H9 (cell line): Measurements from ENCODE around the gene SMTN. TPM values are rescaled to one million over a fixed set of nuclear protein-coding genes. Genes with fewer than 3 reads are reported as not detected.

Experiments
- DNase-seq: peaks from one replicate; pipeline ENCODE4 v3.0.0-alpha.2; 2017
- H2AFZ ChIP-seq: one replicate; pipeline ENCODE4 v1.6.1; 2013; ENCODE audit warnings: mild to moderate bottlenecking, low read length, control low read depth, moderate library complexity
- H2AK5ac ChIP-seq: 2 replicates; pipeline ENCODE4 v1.6.1; 2013; ENCODE audit warnings: low read length, control low read depth, mixed read lengths; ENCODE audit not compliant: insufficient read length
- H2BK120ac ChIP-seq: one replicate; pipeline ENCODE4 v1.6.1; 2013; ENCODE audit warnings: low read depth, mild to moderate bottlenecking, low read length, control low read depth, inconsistent platforms; ENCODE audit not compliant: poor library complexity, severe bottlenecking
- H2BK12ac ChIP-seq: 2 replicates; pipeline ENCODE4 v1.6.1; 2013; ENCODE audit warnings: low read length, control low read depth, mixed read lengths, low read depth; ENCODE audit not compliant: insufficient read length
- H2BK15ac ChIP-seq: 2 replicates; pipeline ENCODE4 v1.6.1; 2013; ENCODE audit warnings: low read depth, low read length, control low read depth
- H2BK20ac ChIP-seq: one replicate; pipeline ENCODE4 v1.6.1; 2013; ENCODE audit warnings: low read depth, mild to moderate bottlenecking, low read length, control low read depth, inconsistent platforms; ENCODE audit not compliant: poor library complexity, severe bottlenecking
- H2BK5ac ChIP-seq: 2 replicates; pipeline ENCODE4 v1.6.1; 2013; ENCODE audit warnings: low read length, control low read depth, mixed read lengths; ENCODE audit not compliant: insufficient read length
- H3K14ac ChIP-seq: 2 replicates; pipeline ENCODE4 v1.6.1; 2013; ENCODE audit warnings: low read length, control low read depth; ENCODE audit not compliant: insufficient read depth
- H3K18ac ChIP-seq: 2 replicates; pipeline ENCODE4 v1.6.1; 2013; ENCODE audit warnings: low read depth, mild to moderate bottlenecking, mixed read lengths, low read length, control low read depth; ENCODE audit not compliant: insufficient read length
- H3K23ac ChIP-seq: 2 replicates; pipeline ENCODE4 v1.6.1; 2013; ENCODE audit warnings: low read length, control low read depth, mixed read lengths, low read depth; ENCODE audit not compliant: insufficient read length
- H3K23me2 ChIP-seq: 2 replicates; pipeline ENCODE4 v1.6.1; 2013; ENCODE audit warnings: low read depth, mild to moderate bottlenecking, mixed read lengths, low read length, control low read depth; ENCODE audit not compliant: insufficient read length, poor library complexity, severe bottlenecking
- H3K27ac ChIP-seq: 2 replicates; pipeline ENCODE4 v1.5.1; 2013; ENCODE audit warnings: low read length, control low read depth, mixed read lengths, low read depth; ENCODE audit not compliant: insufficient read length
- H3K27me3 ChIP-seq: 2 replicates; pipeline ENCODE4 v1.6.1; 2013; ENCODE audit warnings: low read length, control low read depth, inconsistent platforms; ENCODE audit not compliant: insufficient read depth
- H3K4ac ChIP-seq: 2 replicates; pipeline ENCODE4 v1.6.1; 2013; ENCODE audit warnings: low read depth, mild to moderate bottlenecking, control low read depth, inconsistent platforms, low read length, moderate library complexity
- H3K4me1 ChIP-seq: 2 replicates; pipeline ENCODE4 v1.6.1; 2013; ENCODE audit warnings: low read length, control low read depth, inconsistent platforms; ENCODE audit not compliant: insufficient read depth
- H3K4me2 ChIP-seq: 2 replicates; pipeline ENCODE4 v1.6.1; 2013; ENCODE audit warnings: low read length, control low read depth, mixed read lengths; ENCODE audit not compliant: insufficient read length, insufficient read depth
- H3K56ac ChIP-seq: 2 replicates; pipeline ENCODE4 v1.6.1; 2013; ENCODE audit warnings: low read depth, mild to moderate bottlenecking, mixed read lengths, low read length, control low read depth; ENCODE audit not compliant: insufficient read length
- H3K79me1 ChIP-seq: 2 replicates; pipeline ENCODE4 v1.6.1; 2013; ENCODE audit warnings: low read depth, mild to moderate bottlenecking, moderate library complexity, low read length, control low read depth, inconsistent platforms; ENCODE audit not compliant: insufficient read depth, poor library complexity, severe bottlenecking
- H3K79me2 ChIP-seq: 2 replicates; pipeline ENCODE4 v1.6.1; 2013; ENCODE audit warnings: low read length, control low read depth, inconsistent platforms; ENCODE audit not compliant: insufficient read depth
- H3K9ac ChIP-seq: 2 replicates; pipeline ENCODE4 v1.6.1; 2013; ENCODE audit warnings: low read length, control low read depth, mixed read lengths; ENCODE audit not compliant: insufficient read length; ENCODE audit errors: extremely low read depth
- H3K9me3 ChIP-seq: one replicate; pipeline ENCODE4 v1.6.1; 2013; ENCODE audit warnings: low read depth, low read length, inconsistent platforms; ENCODE audit not compliant: control insufficient read depth
- H3T11ph ChIP-seq: one replicate; pipeline ENCODE4 v1.6.1; 2013; ENCODE audit warnings: mild to moderate bottlenecking, low read length, control low read depth, inconsistent platforms
- H4K20me1 ChIP-seq: one replicate; pipeline ENCODE4 v1.6.1; 2013; ENCODE audit not compliant: control insufficient read depth, insufficient read length, insufficient read depth
- H4K5ac ChIP-seq: 2 replicates; pipeline ENCODE4 v1.6.1; 2013; ENCODE audit warnings: low read depth, mild to moderate bottlenecking, mixed read lengths, low read length, control low read depth; ENCODE audit not compliant: insufficient read length
- H4K8ac ChIP-seq: replicated peaks from 2 replicates; pipeline ENCODE4 v1.6.1; 2013; ENCODE audit warnings: low read length, control low read depth, mixed read lengths, low read depth; ENCODE audit not compliant: insufficient read length
- H4K91ac ChIP-seq: 2 replicates; pipeline ENCODE4 v1.6.1; 2013; ENCODE audit warnings: low read depth, mild to moderate bottlenecking, moderate library complexity, mixed read lengths, low read length, control low read depth; ENCODE audit not compliant: insufficient read length
- H3K27ac Mint-ChIP-seq, 3 experiments: 2 replicates in 2 of 3; 3 replicates in 1 of 3; pipeline ENCODE4 v1.8.0; 2020 to 2021; ENCODE audit warnings: mixed read lengths in 3 of 3, mild to moderate bottlenecking in 1 of 3, moderate library complexity in 1 of 3
- H3K27me3 Mint-ChIP-seq: 2 replicates; pipeline ENCODE4 v1.8.0; 2021; ENCODE audit warnings: low read depth, mild to moderate bottlenecking, moderate library complexity, mixed read lengths
- H3K36me3 Mint-ChIP-seq, 3 experiments: 2 replicates in 2 of 3; 3 replicates in 1 of 3; pipeline ENCODE4 v1.8.0; 2020 to 2021; ENCODE audit warnings: low read depth in 3 of 3, mixed read lengths in 3 of 3; ENCODE audit not compliant: insufficient read depth in 1 of 3
- H3K4me1 Mint-ChIP-seq, 2 experiments: 2 replicates each; pipeline ENCODE4 v1.8.0; 2020; ENCODE audit warnings: mixed read lengths in 2 of 2
- H3K4me3 Mint-ChIP-seq, 2 experiments: 2 replicates in 1 of 2; 3 replicates in 1 of 2; pipeline ENCODE4 v1.8.0; 2020 to 2021; ENCODE audit warnings: mild to moderate bottlenecking in 2 of 2, mixed read lengths in 2 of 2, moderate library complexity in 1 of 2
- H3K9me3 Mint-ChIP-seq, 2 experiments: 2 replicates in 1 of 2; 3 replicates in 1 of 2; pipeline ENCODE4 v1.8.0; 2020; ENCODE audit warnings: mild to moderate bottlenecking in 2 of 2, mixed read lengths in 2 of 2, moderate library complexity in 1 of 2
- CTCF ChIP-seq: fragments of 200-600 bp; sonication (generic); conservative IDR thresholded peaks from 3 replicates; pipeline ENCODE4 v1.8.0; 2021; ENCODE audit warnings: antibody characterized with exemption, mild to moderate bottlenecking
- WGBS: extraction: QIAGEN DNeasy Blood & Tissue Kit; methylation state at CpG from one replicate; pipeline ENCODE4 v1.1.7; 2013; ENCODE audit warnings: missing lambda C conversion rate, low lambda C conversion rate, mixed read lengths; ENCODE audit not compliant: insufficient read length; ENCODE audit errors: extremely low coverage; 5-methylcytosine and 5-hydroxymethylcytosine counted together
- long read RNA-seq: library from polyadenylated mRNA; unstranded; transcript quantifications from one replicate; pipeline ENCODE4 v2.0.0, GENCODE V29; 2020
- total RNA-seq: library from RNA; stranded (reverse); gene quantifications from 2 replicates; pipeline ENCODE4 v1.2.1, GENCODE V29; 2021

The SMTN gene
- total RNA-seq = 21.1 and 23.4 TPM in 2 replicates
- long read RNA-seq, transcript SMTN-201 (21 exons, 3,295 nt) = major isoform, 91 of 147 reads
- long read RNA-seq, transcript SMTN-202 (20 exons, 3,130 nt) = minor isoform, 24 of 147 reads
- long read RNA-seq, partial matches to known transcripts = 4 of 147 reads
- long read RNA-seq, other reads (novel, unspliced or antisense) = 27 of 147 reads

- Histone ChIP-seq H3K18ac (peak within 1 kb of the TSS; percentile 93), H4K8ac (no peak within 1 kb of the TSS), H2AK5ac (no peak within 1 kb of the TSS), H2BK5ac (no peak within 1 kb of the TSS), H3K4ac (no peak within 1 kb of the TSS), H2BK20ac (no peak within 1 kb of the TSS), H3K79me2 (no peaks in the 10 kb centered on the region; the same call in 1 of the 2 replicates), H3K4me2 (peak within 1 kb of the TSS; percentile 68), H2BK12ac (no peak within 1 kb of the TSS), H2BK120ac (no peak within 1 kb of the TSS), H3T11ph (no peak within 1 kb of the TSS), H3K56ac (no peak within 1 kb of the TSS), H3K23ac (no peak within 1 kb of the TSS), H3K14ac (peak within 1 kb of the TSS; percentile 94; the same call in 1 of the 2 replicates), H3K23me2 (peaks cover 10% of the 10 kb centered on the region), H2BK15ac (no peak within 1 kb of the TSS), H4K20me1 (no peaks in the 10 kb centered on the region), H3K9me3 (no peaks in the 10 kb centered on the region), H2AFZ (no peak within 1 kb of the TSS), H3K79me1 (no peaks in the 10 kb centered on the region), H3K27me3 (no peaks in the 10 kb centered on the region), H3K4me1 (no peaks in the 10 kb centered on the region; the same call in 1 of the 2 replicates), H4K5ac (no peak within 1 kb of the TSS), H4K91ac (no peak within 1 kb of the TSS), H3K9ac (peak within 1 kb of the TSS; percentile 36), H3K27ac (no peak within 1 kb of the TSS)
- H3K9me3 Mint-ChIP-seq = no peaks in the 10 kb centered on the region
- peak; percentile 94 for DNase-seq
- peak within 1 kb of the TSS; percentile 87 to 90 for H3K4me3 Mint-ChIP-seq
- H3K27me3 Mint-ChIP-seq = peaks cover 9% of the 10 kb centered on the region
- H3K36me3 Mint-ChIP-seq = peaks cover 0 to 2% (median 0%) of the 10 kb centered on the region in 3 experiments; a peak in 2 of 7 replicates
- H3K27ac Mint-ChIP-seq = peak within 1 kb of the TSS; percentile 95 to 100 (median 98)
- peaks cover 34 to 43% of the 10 kb centered on the region in 2 experiments for H3K4me1 Mint-ChIP-seq
- TF ChIP-seq CTCF = no peak
- no CpG with 5 or more reads among the region's 63 CpGs for WGBS
These were observed at the start of gene SMTN for GRCh38 chr22:31080848-31081649. Gene SMTN (plus strand): TSS chr22:31081318. CDS start chr22:31083259, 1,941 bp downstream.
